DMS153 (cell line): Measurements from ENCODE around the gene CD320.
"Not testable (repeated sequence)": the region's sequence is repeated elsewhere in the genome, so short reads cannot be mapped to it uniquely, and the experiment has no call there.

Experiments
- DNase-seq: peaks from one replicate; lab custom pipeline; 2025; lab: John Stamatoyannopoulos, UW

Gene CD320

DNA sequence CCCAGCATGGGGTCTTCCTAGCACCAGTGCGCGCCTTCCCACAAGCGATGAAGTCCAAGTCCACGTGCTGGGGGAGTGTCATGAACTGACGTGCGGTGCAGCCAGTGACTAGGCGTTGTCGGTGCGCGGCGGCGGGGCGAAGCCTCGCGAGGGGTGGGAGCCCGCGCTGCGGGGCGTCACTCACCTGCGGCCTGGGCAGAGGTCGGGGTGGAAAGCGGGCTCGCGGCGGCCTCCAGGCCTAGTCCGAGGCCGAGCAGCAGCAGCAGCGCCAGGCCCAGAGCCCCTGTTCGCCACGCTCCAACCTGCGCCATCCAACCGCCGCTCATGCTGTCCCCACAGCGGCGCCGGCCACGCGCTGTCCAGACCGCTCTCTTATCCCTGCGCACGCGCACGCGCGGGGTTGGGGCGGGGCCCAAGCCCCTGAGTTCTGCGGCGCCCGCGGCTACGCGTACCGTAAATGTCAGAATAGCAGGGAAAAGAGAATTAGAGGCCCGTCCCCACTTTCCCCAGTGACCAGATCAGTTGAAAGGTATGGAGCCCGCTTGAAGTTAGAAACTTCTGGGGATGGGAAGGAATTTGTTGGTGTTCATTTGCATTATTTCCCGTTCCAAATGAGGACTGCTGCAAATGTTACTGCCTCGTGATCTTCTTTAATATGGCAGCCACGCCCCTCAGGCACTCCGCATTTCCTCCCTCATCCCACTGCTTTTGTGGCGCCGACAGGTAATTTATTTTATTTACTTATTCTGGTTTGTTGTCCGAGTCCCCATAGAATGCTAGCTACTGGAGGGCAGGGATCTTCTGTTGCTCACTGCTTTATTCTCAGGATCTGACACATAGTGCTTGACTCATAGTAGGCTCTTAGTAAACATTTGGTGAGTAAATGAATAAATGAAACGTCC lies at the start of gene CD320:
Gene CD320, minus strand, starts transcription at position 394 of the 902 bp plus-strand sequence. Its CDS starts 68 bp downstream, at position 326.
- DNase-seq = peak; percentile 81

GRCh38 chr19:8357007-8357521 lies 48.9 kb upstream of the CD320 start:
- no peak for DNase-seq

DNA sequence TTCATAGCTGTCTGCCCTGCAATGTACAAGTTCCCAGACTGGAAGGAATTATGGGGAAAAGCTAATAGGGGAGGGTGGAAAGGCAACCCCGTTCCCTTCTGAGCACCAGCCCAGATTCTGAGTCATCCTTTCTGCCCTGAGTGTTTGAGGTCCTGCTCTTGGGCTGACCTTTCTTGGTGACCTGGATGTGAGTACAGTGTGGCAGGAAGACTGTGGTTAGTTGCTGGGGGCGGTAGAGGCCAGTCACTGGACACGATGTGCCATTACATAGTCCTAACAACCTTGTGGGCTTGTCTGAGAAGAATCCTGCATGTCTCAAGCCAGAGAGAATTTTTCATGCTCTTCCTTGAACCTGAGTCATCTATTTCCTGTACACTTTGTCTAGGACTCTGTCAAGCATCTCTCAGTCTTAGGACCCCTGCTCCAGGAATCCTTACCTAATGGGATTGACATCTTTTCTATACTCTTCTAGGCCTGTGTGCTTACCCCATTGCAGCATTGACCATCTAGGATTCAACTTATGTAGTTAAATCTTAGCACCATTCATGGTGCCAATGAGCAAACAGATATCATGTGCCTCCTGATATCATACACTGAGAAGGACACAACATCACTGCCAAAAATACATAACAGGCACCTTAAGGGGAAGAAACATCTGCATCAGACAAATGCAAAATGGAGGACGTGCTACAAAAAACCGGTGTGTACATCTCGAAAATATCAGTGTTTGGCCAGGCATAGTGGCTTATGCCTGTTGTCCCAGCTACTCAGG lies 47.7 kb upstream of the CD320 start:
- no peak for DNase-seq

DNA sequence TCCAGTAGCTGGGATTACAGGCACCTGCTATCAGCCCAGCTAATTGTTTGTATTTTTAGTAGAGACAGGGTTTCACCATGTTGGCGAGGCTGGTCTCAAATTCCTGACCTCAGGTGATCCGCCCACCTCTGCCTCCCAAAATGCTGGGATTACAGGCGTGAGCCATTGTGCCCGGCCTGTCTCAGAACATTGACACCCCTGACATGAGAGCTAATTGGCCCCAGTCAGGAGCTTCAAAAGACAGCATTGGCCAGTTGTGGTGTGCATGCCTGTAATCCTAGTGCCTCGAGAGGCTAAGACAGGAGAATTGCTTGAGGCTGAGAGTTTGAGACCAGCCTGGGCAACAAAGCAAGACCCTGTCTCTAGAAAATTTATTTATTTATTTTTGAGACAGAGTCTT lies 44.7 kb upstream of the CD320 start:
- not testable (repeated sequence) for DNase-seq

GRCh38 chr19:8352134-8352827 lies 44.1 kb upstream of the CD320 start:
- DNase-seq = no peak

- not testable (repeated sequence) for DNase-seq
These were observed 41.6 kb upstream of the CD320 start for GRCh38 chr19:8349629-8350372.

DNA sequence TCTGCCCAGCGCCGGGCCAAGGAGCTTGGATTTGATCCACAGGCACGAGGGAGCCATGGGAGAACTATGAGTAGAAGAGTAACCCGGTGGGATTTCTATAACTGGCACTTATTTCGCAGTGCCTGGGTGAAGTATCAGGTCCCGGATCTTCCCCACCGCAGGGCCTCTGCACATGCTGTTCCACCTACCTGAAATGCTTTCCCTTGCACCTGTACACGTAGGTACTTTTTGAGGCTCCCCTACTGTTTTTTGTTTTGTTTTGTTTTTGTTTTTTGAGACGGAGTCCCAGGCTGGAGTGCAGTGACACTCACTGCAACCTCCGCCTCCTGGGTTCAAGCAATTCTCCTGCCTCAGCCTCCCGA lies 35.3 kb upstream of the CD320 start:
- DNase-seq = no peak

GRCh38 chr19:8342684-8343482 lies 34.7 kb upstream of the CD320 start, which contains the start of gene KANK3:
TSS of gene KANK3 (minus strand) at chr19:8343262. CDS start at chr19:8337828, 5,434 bp downstream.
- peak; percentile 85 for DNase-seq

- no peak for DNase-seq
These were observed 34.1 kb upstream of the CD320 start for GRCh38 chr19:8342316-8342683.

DNA sequence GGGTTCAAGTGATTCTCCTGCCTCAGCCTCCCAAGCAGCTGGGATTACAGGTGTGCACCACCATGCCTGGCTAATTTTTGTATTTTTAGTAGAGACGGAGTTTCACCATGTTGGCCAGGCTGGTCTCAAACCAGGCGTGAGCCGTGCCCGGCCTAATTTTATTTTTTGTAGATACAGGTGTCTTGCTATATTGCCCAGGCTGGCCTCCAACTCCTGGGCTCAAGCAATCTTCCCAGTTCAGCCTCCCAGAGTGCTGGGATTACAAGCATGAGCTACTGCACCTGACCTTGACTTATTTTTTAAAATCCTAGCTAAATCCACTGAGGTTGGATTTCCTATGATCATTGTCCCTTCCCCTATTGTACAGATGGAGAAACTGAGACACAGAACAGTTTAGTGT lies 33.3 kb upstream of the CD320 start:
- not testable (repeated sequence) for DNase-seq

DNA sequence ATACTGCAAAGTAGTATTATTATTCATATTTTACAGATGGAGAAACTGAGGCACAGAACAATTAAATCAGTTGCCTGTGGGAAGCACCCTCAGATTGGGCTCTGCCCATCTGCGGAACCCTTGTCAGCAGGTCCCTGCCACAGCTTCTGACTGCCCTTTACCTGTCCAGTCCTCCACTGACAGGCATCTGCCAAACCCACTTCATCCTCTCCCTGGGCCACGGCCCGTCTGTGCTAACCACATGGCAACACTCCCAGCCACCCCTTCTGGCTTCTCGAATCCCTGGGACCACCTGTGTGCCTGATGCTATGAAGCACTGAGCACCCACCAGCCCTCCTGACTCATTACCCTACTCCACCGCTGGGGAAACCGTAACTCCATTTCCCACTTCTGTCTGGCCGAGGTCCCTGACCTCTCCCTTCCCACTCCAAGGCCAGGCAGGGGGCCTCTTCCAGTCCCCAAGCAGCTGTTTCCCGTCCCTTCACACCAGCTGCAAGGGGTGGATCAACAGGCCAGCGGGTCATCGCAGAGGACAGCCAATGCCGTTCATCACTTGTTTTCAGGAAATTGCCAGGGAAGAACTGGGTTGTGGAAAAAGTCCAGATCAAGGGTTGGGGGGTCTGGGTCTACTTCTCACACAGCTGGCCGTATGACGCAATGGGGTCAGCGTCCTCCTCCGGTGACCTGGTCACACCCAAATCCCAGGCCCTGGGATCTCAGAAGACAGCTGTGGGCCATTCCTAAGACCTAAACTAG lies 32.4 kb upstream of the CD320 start:
- DNase-seq = no peak

GRCh38 chr19:8338835-8339234 lies 30.7 kb upstream of the CD320 start:
- DNase-seq = no peak

- no peak for DNase-seq
These were observed 29.6 kb upstream of the CD320 start for GRCh38 chr19:8337728-8338127.

DNA sequence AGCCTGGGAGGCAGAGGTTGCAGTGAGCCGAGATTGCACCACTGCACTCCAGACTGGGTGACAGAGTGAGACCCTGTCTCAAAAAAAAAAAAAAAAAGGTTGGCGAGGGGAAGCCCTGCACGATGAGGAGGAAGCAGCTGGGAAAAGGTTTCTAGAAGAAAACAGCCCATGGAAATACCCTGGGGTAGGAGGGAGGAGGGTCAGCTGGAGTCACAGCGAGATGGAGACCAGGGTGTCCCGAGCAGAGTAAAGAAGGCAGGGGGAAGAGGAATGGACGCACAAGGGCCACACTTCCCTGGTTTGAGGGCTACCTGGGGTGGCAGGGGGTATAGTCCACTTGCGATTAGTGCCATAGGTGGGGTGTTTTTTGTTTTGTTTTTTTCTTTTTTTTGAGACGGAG lies 28.5 kb upstream of the CD320 start:
- DNase-seq = no peak

DNA sequence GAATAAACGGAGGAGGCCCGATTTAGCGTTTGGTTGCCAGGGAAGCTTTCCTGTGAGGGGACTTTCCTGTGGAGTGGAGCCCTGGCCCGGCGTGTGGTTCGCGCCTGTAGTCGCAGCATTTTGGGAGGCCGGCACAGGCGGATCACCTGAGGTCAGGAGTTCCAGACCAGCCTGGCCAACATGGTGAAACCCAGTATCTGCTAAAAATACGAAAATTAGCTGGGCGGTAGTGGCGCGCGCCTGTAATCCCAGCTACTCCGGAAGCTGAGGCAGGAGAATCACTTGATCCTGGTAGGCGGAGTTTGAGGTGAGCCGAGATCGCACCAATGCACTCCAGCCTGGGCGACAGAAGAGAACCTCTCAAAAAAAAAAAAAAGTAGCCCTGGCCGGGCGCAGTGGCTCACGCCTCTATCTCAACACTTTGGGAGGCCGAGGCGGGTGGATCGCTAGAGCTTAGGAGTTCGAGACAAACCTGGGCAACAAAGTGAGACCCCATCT lies 28.0 kb upstream of the CD320 start:
- DNase-seq = no peak

DNA sequence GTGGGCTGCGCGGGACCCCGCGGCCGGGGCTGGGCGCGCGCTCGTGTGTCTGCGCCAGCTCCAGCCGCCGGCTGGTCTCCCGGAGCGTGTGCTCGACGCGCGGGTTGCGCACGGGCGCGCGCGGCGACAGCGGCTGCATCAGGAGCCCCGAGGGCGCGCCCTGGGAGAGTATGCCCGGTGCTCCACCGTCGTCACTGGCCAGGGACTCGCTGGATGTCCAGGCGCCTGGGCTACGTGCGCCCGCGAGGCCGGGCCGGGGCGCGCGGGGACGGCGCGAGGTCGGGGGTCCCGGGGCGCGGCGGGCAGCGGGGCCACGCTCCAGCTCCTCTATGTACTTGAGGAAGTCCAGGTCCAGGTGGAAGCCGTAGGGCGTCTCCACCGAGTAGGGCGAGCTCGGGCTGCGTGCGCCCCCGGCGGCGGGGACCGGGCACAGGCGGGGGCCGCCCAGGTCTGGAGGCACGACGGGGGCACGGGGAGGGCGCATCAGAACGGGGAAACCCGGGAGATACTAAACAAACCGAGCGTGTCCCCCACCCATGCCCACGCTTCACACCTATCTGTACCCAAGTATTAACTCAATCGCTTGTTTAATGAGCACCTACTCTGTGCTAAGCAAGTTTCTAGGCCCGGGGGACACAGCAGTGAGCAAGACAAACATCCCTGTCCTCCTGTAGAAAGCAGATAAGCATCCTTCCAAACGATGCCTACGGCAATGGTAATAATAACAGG lies 27.3 kb upstream of the CD320 start:
- no peak for DNase-seq

GRCh38 chr19:8334458-8335342 lies 26.5 kb upstream of the CD320 start:
- DNase-seq = peak; percentile 39
